OCI-LY3 (cell line): ENCODE data around the gene ATF6.

Source experiments
- H2AFZ ChIP-seq: fragments of 200-600, 300-600 bp; shearing (Covaris generic); 2 replicates; pipeline ENCODE4 v1.6.0; 2014; ENCODE audit warnings: antibody characterized with exemption, low read depth, low read length
- H3K27ac ChIP-seq: fragments of 200-600, 300-600 bp; sonication (generic); 2 replicates; pipeline ENCODE4 v1.5.1; 2014; ENCODE audit warnings: mild to moderate bottlenecking, low read length, moderate library complexity, mixed read lengths
- H3K27me3 ChIP-seq: fragments of 200-600, 300-600 bp; sonication (generic); 2 replicates; pipeline ENCODE4 v1.6.1; 2014; ENCODE audit warnings: low read depth, low read length, mixed read lengths
- H3K36me3 ChIP-seq: fragments of 200-600, 300-600 bp; sonication (generic); replicated peaks from 2 replicates; pipeline ENCODE3; 2014; ENCODE audit warnings: low read depth, low read length, mixed read lengths
- H3K4me1 ChIP-seq: fragments of 300-600, 200-600 bp; sonication (generic); 2 replicates; pipeline ENCODE4 v1.6.1; 2014; ENCODE audit warnings: low read length, mixed read lengths
- H3K4me2 ChIP-seq: fragments of 200-600, 300-600 bp; sonication (generic); 2 replicates; pipeline ENCODE4 v1.6.1; 2014; ENCODE audit warnings: low read length, mixed read lengths
- H3K4me3 ChIP-seq: fragments of 300-600, 200-600 bp; sonication (generic); 2 replicates; pipeline ENCODE4 v1.5.1; 2014; ENCODE audit warnings: antibody characterized with exemption, mild to moderate bottlenecking, low read length, moderate library complexity
- H3K79me2 ChIP-seq: fragments of 300-600, 200-600 bp; shearing (Covaris generic); 2 replicates; pipeline ENCODE4 v1.6.1; 2014; ENCODE audit warnings: mild to moderate bottlenecking, low read length, mixed read lengths
- H3K9ac ChIP-seq: fragments of 300-600, 200-600 bp; shearing (Covaris generic); 2 replicates; pipeline ENCODE4 v1.6.0; 2014; ENCODE audit warnings: mild to moderate bottlenecking, low read length, moderate library complexity
- H3K9me3 ChIP-seq: fragments of 200-600, 300-600 bp; shearing (Covaris generic); 2 replicates; pipeline ENCODE4 v1.6.1; 2014; ENCODE audit warnings: low read length, mixed read lengths; ENCODE audit not compliant: insufficient read depth
- H4K20me1 ChIP-seq: fragments of 200-600, 300-600 bp; sonication (generic); 2 replicates; pipeline ENCODE4 v1.6.1; 2016; ENCODE audit warnings: low read length, mixed read lengths; ENCODE audit not compliant: insufficient read depth
- CTCF ChIP-seq: fragments of 200-600, 300-600 bp; sonication (generic); IDR thresholded peaks from 2 replicates; pipeline ENCODE4 v1.5.1; 2014; ENCODE audit warnings: antibody characterized with exemption, low read length, low read depth
- EZH2phosphoT487 ChIP-seq: fragments of 200-600 bp; shearing (Covaris generic); IDR thresholded peaks from 2 replicates; pipeline ENCODE4 v1.6.1; 2018; ENCODE audit warnings: antibody characterized with exemption, mixed run types, low read depth

ATF6 gene

GRCh38 chr1:161885759-161886158 is 119.6 kb downstream of the ATF6 start:
- Histone ChIP-seq H3K79me2 (no peaks in the 10 kb centered on the region), H3K4me3 (no peak overlapping the region), H3K9ac (no peak overlapping the region), H2AFZ (no peak overlapping the region), H3K9me3 (no peaks in the 10 kb centered on the region), H3K27me3 (no peaks in the 10 kb centered on the region), H3K27ac (no peak overlapping the region), H4K20me1 (0 out of 2 replicates have a peak, but pooled peaks cover 4% of the 10 kb centered on the region), H3K36me3 (peaks cover 8% of the 10 kb centered on the region), H3K4me2 (no peak overlapping the region), H3K4me1 (no peaks in the 10 kb centered on the region)
- TF ChIP-seq CTCF (no peak), EZH2phosphoT487 (no peak)

- TF ChIP-seq EZH2phosphoT487: no peak
- TF ChIP-seq CTCF: no peak
These were observed 120.5 kb downstream of the ATF6 start for GRCh38 chr1:161886589-161886988.

GRCh38 chr1:161887730-161888287 is 121.7 kb downstream of the ATF6 start:
- Histone ChIP-seq H4K20me1 (0 out of 2 replicates have a peak, but pooled peaks cover 4% of the 10 kb centered on the region), H3K27me3 (no peaks in the 10 kb centered on the region), H3K79me2 (no peaks in the 10 kb centered on the region), H2AFZ (no peak overlapping the region), H3K9me3 (no peaks in the 10 kb centered on the region), H3K27ac (no peak overlapping the region), H3K4me2 (no peak overlapping the region), H3K4me1 (no peaks in the 10 kb centered on the region), H3K36me3 (peaks cover 14% of the 10 kb centered on the region), H3K4me3 (no peak overlapping the region), H3K9ac (no peak overlapping the region)
- TF ChIP-seq EZH2phosphoT487: no peak

More at GRCh38 chr1:161886589-161886988, 120.5 kb downstream of the ATF6 start:
- Histone ChIP-seq H3K9ac (no peak overlapping the region), H3K27me3 (no peaks in the 10 kb centered on the region), H4K20me1 (0 out of 2 replicates have a peak, but pooled peaks cover 4% of the 10 kb centered on the region), H2AFZ (no peak overlapping the region), H3K9me3 (no peaks in the 10 kb centered on the region), H3K4me3 (no peak overlapping the region), H3K4me2 (no peak overlapping the region), H3K4me1 (no peaks in the 10 kb centered on the region), H3K27ac (no peak overlapping the region), H3K79me2 (no peaks in the 10 kb centered on the region), H3K36me3 (peaks cover 14% of the 10 kb centered on the region)

GRCh38 chr1:161890574-161890973 is 124.5 kb downstream of the ATF6 start:
- Histone ChIP-seq H3K4me3 (no peak overlapping the region), H3K27ac (no peak overlapping the region), H3K79me2 (no peaks in the 10 kb centered on the region), H3K36me3 (peaks cover 14% of the 10 kb centered on the region), H3K4me2 (no peak overlapping the region), H3K4me1 (no peaks in the 10 kb centered on the region), H4K20me1 (0 out of 2 replicates have a peak, but pooled peaks cover 4% of the 10 kb centered on the region), H2AFZ (no peak overlapping the region), H3K9ac (no peak overlapping the region), H3K9me3 (no peaks in the 10 kb centered on the region), H3K27me3 (no peaks in the 10 kb centered on the region)
- TF ChIP-seq CTCF (no peak), EZH2phosphoT487 (no peak)

GRCh38 chr1:161899091-161899490 is 133.0 kb downstream of the ATF6 start:
- no peaks in the 10 kb centered on the region for H3K36me3 ChIP-seq
- no peak overlapping the region for H3K27ac ChIP-seq
- no peaks in the 10 kb centered on the region for H3K79me2 ChIP-seq
- no peaks in the 10 kb centered on the region for H4K20me1 ChIP-seq
- H3K27me3 ChIP-seq: no peaks in the 10 kb centered on the region
- no peak for TF ChIP-seq CTCF
- TF ChIP-seq EZH2phosphoT487: no peak
- no peak overlapping the region for H3K4me3 ChIP-seq
- H3K4me2 ChIP-seq: no peak overlapping the region
- H3K9ac ChIP-seq: no peak overlapping the region
- H3K4me1 ChIP-seq: no peaks in the 10 kb centered on the region
- no peaks in the 10 kb centered on the region for H3K9me3 ChIP-seq
- H2AFZ ChIP-seq: no peak overlapping the region
